GM10248 (cell line): Measurements from ENCODE around the gene TM9SF4.

Source experiments
- CTCF ChIA-PET: fragments of 300-600 bp; sonication (Branson Sonifier 250); formaldehyde crosslinking; extraction: SDS; loops from one replicate; lab custom pipeline; 2021; ENCODE audit warnings: antibody characterized with exemption; lab: Yijun Ruan, JAX
- POLR2A ChIA-PET: fragments of 350-650 bp; sonication (Branson Sonifier 250); formaldehyde crosslinking; extraction: SDS; loops from one replicate; lab custom pipeline; 2020; ENCODE audit warnings: antibody characterized with exemption; lab: Yijun Ruan, JAX
- DNase-seq: peaks from one replicate; pipeline ENCODE4 v3.0.0; 2012; ENCODE audit errors: extremely low spot score
- TF ChIP-seq, protein P1 (sequence below): IDR thresholded peaks from 2 replicates; pipeline ENCODE4 v1.5.1; 2012; ENCODE audit warnings: mild to moderate bottlenecking, low read depth; ENCODE audit errors: extremely low read depth, missing control alignments, control extremely low read depth

The TM9SF4 gene

GRCh38 chr20:32160341-32160740 is 50.8 kb downstream of the TM9SF4 start:
- DNase-seq: no peak
- CTCF ChIA-PET: interaction anchor here (0.9 to 1.3 kb wide), 2 partner anchors 9 kb away, joined by 3 to 4 read pairs; no protein-coding TSS in a partner anchor
- POLR2A ChIA-PET: no interaction called here
- TF ChIP-seq, protein P1, sequence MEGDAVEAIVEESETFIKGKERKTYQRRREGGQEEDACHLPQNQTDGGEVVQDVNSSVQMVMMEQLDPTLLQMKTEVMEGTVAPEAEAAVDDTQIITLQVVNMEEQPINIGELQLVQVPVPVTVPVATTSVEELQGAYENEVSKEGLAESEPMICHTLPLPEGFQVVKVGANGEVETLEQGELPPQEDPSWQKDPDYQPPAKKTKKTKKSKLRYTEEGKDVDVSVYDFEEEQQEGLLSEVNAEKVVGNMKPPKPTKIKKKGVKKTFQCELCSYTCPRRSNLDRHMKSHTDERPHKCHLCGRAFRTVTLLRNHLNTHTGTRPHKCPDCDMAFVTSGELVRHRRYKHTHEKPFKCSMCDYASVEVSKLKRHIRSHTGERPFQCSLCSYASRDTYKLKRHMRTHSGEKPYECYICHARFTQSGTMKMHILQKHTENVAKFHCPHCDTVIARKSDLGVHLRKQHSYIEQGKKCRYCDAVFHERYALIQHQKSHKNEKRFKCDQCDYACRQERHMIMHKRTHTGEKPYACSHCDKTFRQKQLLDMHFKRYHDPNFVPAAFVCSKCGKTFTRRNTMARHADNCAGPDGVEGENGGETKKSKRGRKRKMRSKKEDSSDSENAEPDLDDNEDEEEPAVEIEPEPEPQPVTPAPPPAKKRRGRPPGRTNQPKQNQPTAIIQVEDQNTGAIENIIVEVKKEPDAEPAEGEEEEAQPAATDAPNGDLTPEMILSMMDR: no peak

DNA sequence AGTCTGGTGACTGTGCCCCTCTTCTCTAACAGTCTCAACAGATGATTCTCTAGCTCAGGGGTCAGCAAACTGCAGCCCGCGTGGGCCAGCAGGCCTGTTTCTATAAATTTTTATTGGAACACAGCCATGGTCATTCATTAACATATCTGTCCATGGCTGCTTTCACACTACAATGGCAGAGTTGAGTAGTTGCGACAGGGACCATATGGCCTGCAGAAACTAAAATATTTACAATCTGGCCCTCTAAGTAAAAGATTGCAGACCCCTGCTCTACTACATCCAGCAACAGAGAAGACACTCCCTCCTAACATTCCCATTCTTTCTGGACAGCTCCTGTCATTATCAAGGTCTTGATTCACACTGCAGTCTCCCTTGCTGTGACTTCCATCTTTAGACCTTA is 52.8 kb downstream of the TM9SF4 start:
- ChIA-PET POLR2A (no interaction called here), CTCF (interaction anchor here (1.1 to 1.4 kb wide), 2 partner anchors 9 to 127 kb away, joined by 3 read pairs; no protein-coding TSS in a partner anchor)
- TF ChIP-seq, protein P1: no peak
- DNase-seq: no peak

GRCh38 chr20:32163951-32164350 is 54.4 kb downstream of the TM9SF4 start:
- no peak for DNase-seq
- ChIA-PET POLR2A (no interaction called here), CTCF (no interaction called here)
- TF ChIP-seq, protein P1: no peak

DNA sequence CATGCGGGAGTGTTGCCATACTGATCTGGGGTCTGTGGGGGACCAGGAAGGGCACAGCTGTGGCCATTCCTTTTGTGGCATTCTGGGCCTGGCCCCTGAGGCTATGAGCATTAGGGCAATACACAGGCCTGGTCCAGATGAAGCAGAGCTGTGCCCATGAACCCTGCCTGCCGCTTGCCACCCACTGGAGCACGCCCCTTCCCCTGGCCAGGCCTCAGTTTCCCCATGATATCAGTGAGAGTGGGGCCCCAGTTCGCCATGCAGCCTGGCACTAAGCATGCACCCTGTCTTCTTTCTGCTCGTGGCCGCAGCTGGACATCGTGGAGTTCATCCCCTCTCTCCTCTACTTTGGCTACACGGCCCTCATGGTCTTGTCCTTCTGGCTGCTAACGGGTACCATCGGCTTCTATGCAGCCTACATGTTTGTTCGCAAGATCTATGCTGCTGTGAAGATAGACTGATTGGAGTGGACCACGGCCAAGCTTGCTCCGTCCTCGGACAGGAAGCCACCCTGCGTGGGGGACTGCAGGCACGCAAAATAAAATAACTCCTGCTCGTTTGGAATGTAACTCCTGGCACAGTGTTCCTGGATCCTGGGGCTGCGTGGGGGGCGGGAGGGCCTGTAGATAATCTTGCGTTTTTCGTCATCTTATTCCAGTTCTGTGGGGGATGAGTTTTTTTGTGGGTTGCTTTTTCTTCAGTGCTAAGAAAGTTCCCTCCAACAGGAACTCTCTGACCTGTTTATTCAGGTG is 55.6 kb downstream of the TM9SF4 start:
- TF ChIP-seq, protein P1: no peak
- POLR2A ChIA-PET: no interaction called here
- CTCF ChIA-PET: no interaction called here
- no peak for DNase-seq

DNA sequence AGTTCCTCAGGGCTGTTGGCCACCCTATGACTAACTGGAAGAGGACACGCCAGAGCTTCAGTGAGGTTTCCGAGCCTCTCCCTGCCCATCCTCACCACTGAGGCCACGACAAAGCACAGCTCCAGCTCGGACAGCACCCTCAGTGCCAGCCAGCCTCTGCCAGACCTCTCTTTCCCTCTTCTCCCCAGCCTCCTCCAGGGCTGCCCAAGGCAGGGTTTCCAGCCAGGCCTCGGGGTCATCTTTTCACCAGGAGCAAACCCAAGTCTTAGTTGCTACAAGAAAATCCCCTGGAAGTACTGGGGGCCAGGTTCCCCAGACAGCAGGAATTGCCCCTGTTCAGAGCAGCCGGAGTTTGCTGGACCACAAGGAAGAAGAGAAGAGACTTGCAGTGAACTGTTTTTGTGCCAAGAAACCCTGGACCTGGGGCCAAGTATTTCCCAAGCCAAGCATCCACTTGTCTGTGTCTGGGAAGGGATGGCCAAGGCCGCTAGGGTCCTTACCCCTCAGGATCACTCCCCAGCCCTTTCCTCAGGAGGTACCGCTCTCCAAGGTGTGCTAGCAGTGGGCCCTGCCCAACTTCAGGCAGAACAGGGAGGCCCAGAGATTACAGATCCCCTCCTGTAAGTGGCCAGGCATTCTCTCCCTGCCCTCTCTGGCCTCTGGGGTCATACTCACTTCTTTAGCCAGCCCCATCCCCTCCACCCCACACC is 56.5 kb downstream of the TM9SF4 start:
- POLR2A ChIA-PET: no interaction called here
- no peak for DNase-seq
- CTCF ChIA-PET: no interaction called here
- TF ChIP-seq, protein P1: no peak

DNA sequence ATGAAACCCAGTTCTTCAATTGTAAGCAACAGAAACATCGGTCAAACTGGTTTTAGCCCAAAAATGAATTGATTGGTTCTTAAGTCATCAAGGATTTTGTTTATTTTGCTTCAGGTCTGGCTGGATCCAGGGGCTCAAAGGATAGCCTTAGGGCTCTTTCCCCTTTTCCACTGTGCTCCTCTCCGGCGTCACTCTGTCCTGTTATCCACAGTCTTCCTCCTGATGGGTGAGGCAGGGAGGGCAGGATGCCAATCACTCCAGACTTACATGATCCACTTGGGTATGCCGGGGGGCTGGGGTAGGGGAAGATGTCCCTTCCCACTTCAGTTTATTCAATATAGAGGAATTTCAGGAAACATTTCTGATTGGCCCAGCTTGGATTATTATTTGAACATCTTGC is 58.0 kb downstream of the TM9SF4 start:
- TF ChIP-seq, protein P1: no peak
- DNase-seq: no peak
- CTCF ChIA-PET: no interaction called here
- POLR2A ChIA-PET: no interaction called here
